GM12872 (cell line): ENCODE data around the gene PLOD2.

Source experiments
- CTCF ChIP-seq: IDR thresholded peaks from 3 replicates; pipeline ENCODE4 v1.5.1; 2011; ENCODE audit warnings: low read depth, mild to moderate bottlenecking, low read length, moderate library complexity; ENCODE audit not compliant: insufficient read depth

The PLOD2 gene

GRCh38 chr3:146161663-146162002, 649 bp upstream of the PLOD2 start:
- TF ChIP-seq CTCF, result no peak

- TF ChIP-seq CTCF, result no peak
Observed at GRCh38 chr3:146160321-146160963, 542 bp downstream of the PLOD2 start.

GRCh38 chr3:146159616-146160320, 1.2 kb downstream of the PLOD2 start:
- TF ChIP-seq CTCF, result no peak

- no peak for TF ChIP-seq CTCF
Observed at GRCh38 chr3:146159037-146159436, 1.9 kb downstream of the PLOD2 start.

GRCh38 chr3:146157325-146158060, 3.5 kb downstream of the PLOD2 start:
- TF ChIP-seq CTCF, result no peak

- TF ChIP-seq CTCF, result no peak
Observed at GRCh38 chr3:146156666-146157314, 4.2 kb downstream of the PLOD2 start.

- no peak for TF ChIP-seq CTCF
Observed at GRCh38 chr3:146156095-146156494, 4.9 kb downstream of the PLOD2 start.
